OCI-M2 (cell line): ENCODE data around the gene CMTM4.
"Not testable (repeated sequence)": the region's sequence is repeated elsewhere in the genome, so short reads cannot be mapped to it uniquely, and the experiment has no call there.

Experiments used
- DNase-seq: peaks from one replicate; lab custom pipeline; 2025; ENCODE audit not compliant: unreplicated experiment; lab: John Stamatoyannopoulos, UW

The CMTM4 gene

GRCh38 chr16:66569131-66569530 lies 127.4 kb downstream of the CMTM4 start:
- DNase-seq: no peak

GRCh38 chr16:66568355-66568754 lies 128.2 kb downstream of the CMTM4 start:
- no peak for DNase-seq

GRCh38 chr16:66567270-66567669 lies 129.3 kb downstream of the CMTM4 start:
- DNase-seq: not testable (repeated sequence)

- no peak for DNase-seq
These were observed 130.3 kb downstream of the CMTM4 start, which contains the start of gene CMTM1 for GRCh38 chr16:66566051-66566901. CMTM1 (plus strand) TSS chr16:66566439; CDS start chr16:66566514, 75 bp downstream.
